Stimulated activated CD4-positive, alpha-beta T cell treated with anti-CD3 and anti-CD28 coated beads, Interleukin-15, amount 100 ng/mL, for 1 hour (primary cell): Measurements from ENCODE around the gene ERCC5.

Source experiments
- DNase-seq, 2 donors: peaks; one replicate each; pipeline ENCODE4 v3.0.0-alpha.2; 2020; ENCODE audit warnings: low read depth in 1 of 2, low spot score in 1 of 2

Gene ERCC5

DNA sequence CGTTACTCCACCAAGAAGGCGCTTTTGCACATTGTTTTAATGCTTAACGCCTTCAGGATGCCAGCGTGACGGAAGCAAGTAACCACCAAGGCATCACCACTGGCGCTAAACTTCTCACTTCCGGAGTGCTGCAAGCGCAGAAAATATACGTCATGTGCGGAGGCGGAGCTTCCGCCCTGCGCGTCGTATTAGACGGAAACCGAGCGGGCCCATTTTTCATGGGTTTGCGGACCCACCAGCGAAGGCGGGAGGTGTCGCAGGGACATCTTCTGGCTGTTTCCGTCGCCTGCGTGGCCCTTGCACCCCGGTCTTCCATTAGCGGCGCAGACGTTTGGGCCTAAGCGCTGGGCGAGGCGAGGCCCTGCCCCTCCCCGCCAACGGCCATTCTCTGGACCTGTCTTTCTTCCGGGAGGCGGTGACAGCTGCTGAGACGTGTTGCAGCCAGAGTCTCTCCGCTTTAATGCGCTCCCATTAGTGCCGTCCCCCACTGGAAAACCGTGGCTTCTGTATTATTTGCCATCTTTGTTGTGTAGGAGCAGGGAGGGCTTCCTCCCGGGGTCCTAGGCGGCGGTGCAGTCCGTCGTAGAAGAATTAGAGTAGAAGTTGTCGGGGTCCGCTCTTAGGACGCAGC is at the start of gene ERCC5:
ERCC5 (plus strand) TSS at position 403 of the 631 bp plus-strand sequence. CDS start 235 bp downstream, outside the sequence.
- DNase-seq, result peak; percentile 88 to 89

DNA sequence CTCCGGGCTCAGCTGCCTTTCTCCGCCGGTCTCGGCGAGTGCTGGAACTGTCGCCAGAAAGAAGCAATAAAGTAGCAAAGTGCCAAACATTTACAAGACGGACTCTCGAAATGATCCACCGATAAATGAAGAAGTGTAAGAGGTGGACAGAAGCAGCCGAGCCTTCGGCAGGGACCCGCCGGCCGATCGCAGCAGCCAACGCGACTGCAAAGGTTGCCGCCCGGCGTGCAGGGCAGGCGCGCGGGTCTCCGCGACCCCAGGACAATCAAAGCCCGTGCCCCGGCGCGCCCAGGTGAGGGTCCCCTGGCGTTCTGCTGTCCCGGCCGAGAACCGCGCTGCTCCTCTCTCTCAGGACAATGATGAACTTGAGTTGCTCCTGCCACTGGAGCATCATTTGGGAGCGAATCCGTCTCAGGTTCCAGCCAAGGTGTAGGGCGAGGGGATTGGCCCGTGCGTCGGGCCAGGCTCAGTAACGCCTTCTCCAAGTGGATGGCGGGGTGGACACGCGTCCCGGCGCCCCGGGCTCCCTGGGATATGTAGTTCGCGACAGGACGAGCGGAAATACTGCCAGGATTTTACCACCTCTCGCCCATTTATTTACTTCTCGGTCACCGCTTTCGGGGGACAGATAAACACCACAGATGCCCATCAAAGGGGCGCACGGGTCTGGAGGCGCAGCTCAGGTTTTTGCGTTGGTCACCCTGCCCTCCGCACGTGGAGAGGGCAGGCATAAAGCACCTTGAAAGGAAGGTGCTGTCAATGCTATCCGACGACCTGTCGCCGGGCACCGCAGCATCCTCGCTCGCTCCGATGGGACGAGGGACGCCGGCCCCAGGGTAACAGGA is 47.0 kb upstream of the ERCC5 start, which contains the start of the genes BIVM and POGLUT2:
BIVM (plus strand) TSS at position 539 of the 845 bp plus-strand sequence. CDS start 8,149 bp downstream, outside the sequence.
POGLUT2 (minus strand) TSS at position 396 of the 845 bp plus-strand sequence; CDS start at position 90, 306 bp downstream.
- DNase-seq, result peak; percentile 11 to 58

GRCh38 chr13:102799426-102800144 is 46.2 kb upstream of the ERCC5 start:
- DNase-seq, result no peak

- peak; percentile 67 to 78 for DNase-seq
These were observed 45.4 kb upstream of the ERCC5 start for GRCh38 chr13:102800145-102801041.

GRCh38 chr13:102805680-102806079 is 40.2 kb upstream of the ERCC5 start:
- DNase-seq, result no peak

GRCh38 chr13:102807699-102808098 is 38.1 kb upstream of the ERCC5 start:
- no peak for DNase-seq

- DNase-seq, result no peak
These were observed 33.1 kb upstream of the ERCC5 start for GRCh38 chr13:102812611-102813287.

GRCh38 chr13:102814025-102814607 is 31.7 kb upstream of the ERCC5 start:
- no peak for DNase-seq

- DNase-seq, result no peak
These were observed 31.0 kb upstream of the ERCC5 start for GRCh38 chr13:102814793-102815192.

DNA sequence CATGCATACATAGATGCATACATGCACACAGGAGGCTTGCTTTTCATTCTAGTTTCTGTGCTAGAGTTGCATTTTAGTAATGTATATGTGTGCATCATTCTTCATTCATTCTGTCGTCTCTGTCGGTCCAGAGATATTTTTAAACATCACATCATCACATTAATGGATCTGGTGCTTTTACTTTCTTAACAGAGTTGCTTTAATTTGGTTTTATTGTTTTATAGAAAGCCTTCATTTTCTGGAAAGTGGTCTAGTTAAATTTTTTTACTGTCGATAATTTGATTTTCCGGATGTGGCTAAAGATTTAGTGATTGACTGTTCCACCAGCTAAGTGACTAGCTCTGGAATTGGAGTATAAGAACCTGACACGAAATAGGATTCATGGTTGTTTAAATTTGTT is 30.0 kb upstream of the ERCC5 start:
- no peak for DNase-seq

DNA sequence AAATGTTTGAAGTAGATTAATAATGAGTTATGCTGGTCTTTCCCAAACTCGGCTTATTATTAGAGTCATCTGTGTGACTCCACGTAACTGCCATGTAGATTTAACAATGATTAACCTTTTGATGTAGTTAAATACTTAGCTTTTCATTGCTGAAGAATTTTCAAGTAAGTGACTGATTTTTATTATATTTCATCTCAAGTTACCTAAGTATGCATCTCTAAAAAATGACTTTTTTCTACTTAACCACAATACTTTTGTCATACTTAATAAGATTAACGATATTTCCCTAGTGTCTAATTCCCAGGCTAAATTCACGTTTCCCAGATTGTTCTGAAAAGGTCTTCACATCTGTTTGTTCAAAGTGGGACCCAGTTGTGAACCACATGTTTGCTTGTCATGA is 29.1 kb upstream of the ERCC5 start:
- no peak for DNase-seq

GRCh38 chr13:102817241-102817640 is 28.6 kb upstream of the ERCC5 start:
- no peak for DNase-seq

GRCh38 chr13:102817907-102818306 is 27.9 kb upstream of the ERCC5 start:
- no peak for DNase-seq

DNA sequence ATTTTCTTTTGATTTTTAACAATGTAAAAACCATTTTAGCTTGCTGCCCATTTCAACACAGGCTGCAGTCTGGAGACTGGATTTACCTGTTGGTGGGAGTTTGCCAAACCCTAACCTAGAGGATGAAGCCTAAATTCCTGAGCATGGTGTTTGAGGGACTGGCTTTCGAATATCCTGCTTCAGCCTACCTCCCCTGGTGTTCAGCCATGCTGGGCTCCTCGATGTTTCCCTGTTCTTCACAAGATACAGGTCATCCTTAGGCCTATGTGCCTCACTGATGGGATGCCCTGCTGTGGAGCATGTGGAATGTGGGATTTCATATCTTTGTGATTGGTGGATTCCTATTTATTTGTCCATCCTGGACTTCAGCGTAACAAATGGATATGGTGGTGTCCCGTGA is 20.4 kb upstream of the ERCC5 start:
- no peak for DNase-seq

GRCh38 chr13:102825921-102826706 is 19.7 kb upstream of the ERCC5 start:
- DNase-seq, result no peak

DNA sequence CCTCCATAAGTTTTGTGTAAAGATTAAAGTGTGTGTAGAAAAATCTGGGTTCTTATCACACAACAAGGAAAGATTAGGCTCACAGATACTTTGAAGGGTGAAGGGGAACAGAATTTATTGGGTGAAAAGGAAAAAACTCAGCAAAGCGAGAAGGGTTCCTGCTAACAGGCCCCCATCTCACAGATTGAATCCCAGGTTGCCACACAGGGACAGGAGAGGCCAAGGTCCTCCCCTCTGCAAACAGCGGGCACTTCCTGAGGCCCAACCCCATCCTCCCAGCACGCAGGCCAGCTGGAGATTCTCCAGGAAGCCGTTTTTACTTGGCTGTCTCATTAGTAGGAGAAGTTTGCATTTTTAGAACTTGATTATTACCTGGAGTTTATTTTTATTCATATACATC is 15.2 kb upstream of the ERCC5 start:
- DNase-seq, result no peak

DNA sequence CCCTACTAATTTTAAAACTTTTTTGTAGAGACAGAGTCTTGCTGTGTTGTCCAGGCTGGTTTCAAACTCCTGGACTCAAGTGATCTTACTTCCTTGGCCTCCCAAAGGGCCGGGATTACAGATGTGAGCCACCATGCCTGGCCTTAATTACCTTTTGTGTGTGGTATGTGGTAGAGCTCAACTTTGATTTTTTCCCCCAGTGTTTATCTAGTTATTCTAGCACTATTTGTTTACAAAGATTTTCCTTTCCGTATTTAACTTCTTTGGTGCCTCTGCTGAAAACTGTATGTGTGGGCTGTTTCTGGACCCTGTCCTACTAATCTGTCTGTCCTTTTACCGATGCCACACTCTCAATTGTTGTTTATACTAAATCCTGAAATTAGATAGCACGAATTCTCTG is 9.4 kb upstream of the ERCC5 start:
- no peak for DNase-seq

DNA sequence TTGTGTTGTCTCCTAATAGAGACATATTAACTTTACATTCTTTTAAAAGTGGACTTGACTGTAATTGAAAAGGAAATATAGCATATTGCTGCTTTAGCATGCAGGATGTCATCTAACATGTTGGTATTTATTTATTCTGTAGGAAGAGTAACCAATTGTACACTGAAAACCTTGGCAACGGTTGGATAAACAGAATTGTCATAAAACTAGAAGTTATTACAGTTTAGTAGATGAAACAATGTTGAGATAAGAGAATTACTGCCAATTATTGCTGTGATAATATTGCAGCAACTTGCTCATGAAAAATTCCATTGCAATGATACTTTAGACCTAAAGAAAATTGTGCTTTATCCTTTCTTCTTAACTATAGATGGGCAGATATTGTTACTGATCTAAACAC is 7.6 kb upstream of the ERCC5 start:
- DNase-seq, result no peak

DNA sequence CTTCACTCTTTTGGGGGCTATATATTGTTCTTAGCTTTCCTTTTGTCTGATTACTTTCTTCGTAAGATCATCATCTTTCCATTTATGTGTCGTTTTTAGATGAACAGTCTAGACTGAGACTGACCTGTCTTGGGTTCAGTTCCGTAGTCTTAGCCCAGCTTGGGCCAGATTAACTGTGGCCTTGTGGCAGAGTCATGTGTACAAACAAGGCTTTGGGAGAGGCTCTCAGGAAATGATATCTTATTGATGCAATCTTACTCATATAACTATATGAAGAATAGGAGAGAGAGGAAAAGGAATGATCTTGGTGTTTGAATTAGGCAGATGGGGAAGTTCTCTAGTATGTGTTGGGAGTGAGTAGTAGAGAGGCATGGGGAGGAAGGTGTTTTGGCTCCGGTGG is 6.8 kb upstream of the ERCC5 start:
- no peak for DNase-seq
